ENCODE measurements around the gene NCOA3.

NCOA3 gene

DNA sequence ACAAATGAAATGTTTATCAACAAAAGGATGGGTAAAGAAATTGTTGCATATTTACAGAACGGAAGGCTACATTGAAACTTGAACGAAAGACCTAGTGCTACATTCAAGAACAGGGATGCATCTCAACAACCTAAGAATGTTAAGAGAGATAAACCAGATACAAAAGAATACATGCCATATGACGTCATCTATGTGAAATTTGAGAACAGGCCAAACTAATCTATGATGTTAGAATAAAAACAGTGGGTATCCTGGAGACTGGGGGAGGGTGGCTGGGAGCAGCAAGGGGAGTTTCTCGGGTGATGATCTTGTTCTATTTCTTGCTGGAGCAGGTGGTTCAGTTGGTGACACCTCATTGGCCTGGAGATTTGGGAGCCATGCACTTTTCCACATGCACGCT, 202.1 kb downstream of the NCOA3 start:
- no peak for DNase-seq (ENCODE audit: low read depth in 4 of 4, low spot score in 1 of 4)

DNA sequence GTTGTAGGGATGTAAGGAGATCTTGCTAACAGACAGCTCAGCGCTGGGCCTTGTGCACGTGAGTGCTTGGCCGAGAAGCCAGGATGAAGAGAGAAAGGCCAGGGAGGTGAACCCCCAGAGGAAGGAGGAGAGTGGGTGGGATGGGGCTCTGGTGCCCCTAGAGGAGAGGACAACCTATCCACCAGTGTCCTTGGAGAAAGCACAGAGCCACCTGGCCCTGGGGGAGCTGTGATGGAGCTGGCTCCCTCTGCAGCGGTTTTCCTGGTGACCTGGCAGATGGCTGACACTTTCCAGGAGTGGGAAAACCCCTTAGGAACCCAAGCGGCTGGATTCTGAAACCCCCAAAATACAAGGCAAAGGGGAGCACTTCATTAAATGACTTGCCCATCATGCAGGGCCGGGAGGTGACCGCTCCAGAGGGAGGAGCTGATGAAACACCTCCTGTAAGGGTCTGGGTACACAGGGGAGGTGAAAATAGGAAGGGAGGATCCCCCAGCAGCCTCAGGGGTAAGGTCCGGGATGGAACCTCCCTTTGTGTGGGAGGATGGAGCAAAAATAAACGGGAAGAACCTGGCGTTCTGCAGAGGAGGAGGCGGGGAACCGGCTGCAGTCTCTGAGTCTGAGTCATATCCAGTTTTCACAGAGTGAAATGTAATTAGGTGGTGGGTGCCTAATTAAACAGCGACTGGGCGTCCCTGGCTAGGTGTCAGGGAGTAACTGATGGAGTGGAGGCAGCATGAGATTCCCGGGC, 203.2 kb downstream of the NCOA3 start:
- no peak for DNase-seq (ENCODE audit: low read depth in 4 of 4, low spot score in 1 of 4)

DNA sequence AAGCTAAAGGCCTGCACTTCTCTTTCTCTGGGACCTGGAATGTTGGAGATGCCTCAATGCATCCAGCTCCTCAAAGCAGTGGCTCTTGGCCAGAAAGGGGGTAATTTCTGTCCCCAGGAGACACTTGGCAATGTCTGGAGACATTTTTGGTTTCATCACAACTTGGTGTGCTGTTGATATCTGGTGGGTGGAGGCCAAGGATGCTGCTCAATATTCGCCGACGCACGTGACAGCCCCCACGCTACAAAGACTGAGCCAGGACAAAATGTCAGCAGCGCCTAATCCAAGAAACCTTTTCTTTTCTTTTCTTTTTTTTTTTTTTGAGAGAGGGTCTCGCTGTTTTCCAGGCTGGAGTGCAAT, 203.8 kb downstream of the NCOA3 start:
- no peak for DNase-seq (ENCODE audit: low read depth in 4 of 4, low spot score in 1 of 4)

DNA sequence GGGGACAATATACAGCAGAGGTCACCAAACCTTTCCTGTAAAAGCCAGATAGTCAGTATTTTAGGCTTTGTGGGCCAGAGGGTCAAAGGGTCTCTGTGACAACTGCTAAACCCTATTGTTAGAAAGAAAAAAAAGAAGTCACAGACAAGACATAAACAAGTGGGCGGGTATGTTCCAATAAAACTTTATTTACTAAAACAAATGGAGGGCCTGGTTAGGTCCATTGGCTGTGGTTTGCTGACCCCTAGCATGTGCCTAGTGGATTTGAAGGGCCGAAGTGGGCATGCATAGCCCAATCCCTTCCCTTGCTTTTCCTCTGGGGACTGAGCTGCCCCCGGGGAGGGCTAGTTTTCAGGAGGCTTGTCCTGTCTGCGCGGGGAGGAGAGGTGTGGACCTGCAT, 204.7 kb downstream of the NCOA3 start:
- DNase-seq (ENCODE audit: low read depth in 4 of 4, low spot score in 1 of 4), result no peak
